Subcutaneous adipose tissue (tissue), 4 donors: ENCODE results near the gene RTTN. TPM values are rescaled to one million over a fixed set of nuclear protein-coding genes. Genes with fewer than 3 reads are reported as not detected.

Experiments
- total RNA-seq, 4 donors: library from RNA; depleted of rRNA; stranded (reverse); fragments of >200 nt; gene quantifications; one replicate each; pipeline ENCODE4 v1.1.0, GENCODE V29; 2016
- TF ChIP-seq, protein P1 (sequence below): fragments of 450-650 bp; IDR thresholded peaks from one replicate; pipeline ENCODE4 v1.5.1; 2016; ENCODE audit warnings: low read depth, mild to moderate bottlenecking, control low read depth, antibody characterized with exemption, moderate library complexity

The RTTN gene
- total RNA-seq, 4 donors from 2014 or later: 13.1 to 24.1 (median 19.9) TPM

DNA sequence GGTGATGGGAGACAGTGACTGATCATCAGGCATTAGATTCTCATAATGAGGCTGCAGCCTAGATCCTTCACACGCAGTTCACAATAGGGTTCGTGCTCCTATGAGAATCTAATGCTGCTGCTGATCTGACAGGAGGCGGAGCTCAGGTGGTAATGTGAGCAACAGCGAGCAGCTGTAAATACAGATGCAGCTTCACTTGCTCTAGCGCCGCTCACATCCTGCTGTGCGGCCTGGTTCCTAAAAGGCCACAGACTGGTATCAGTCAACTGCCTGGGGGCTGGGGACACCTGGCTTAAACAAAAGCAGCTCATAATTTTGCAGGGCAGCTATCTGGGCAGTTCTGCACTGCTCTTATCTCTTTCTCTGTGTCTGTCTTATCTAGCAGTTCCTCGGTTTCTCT, 237.4 kb downstream of the RTTN start:
- TF ChIP-seq, protein P1, sequence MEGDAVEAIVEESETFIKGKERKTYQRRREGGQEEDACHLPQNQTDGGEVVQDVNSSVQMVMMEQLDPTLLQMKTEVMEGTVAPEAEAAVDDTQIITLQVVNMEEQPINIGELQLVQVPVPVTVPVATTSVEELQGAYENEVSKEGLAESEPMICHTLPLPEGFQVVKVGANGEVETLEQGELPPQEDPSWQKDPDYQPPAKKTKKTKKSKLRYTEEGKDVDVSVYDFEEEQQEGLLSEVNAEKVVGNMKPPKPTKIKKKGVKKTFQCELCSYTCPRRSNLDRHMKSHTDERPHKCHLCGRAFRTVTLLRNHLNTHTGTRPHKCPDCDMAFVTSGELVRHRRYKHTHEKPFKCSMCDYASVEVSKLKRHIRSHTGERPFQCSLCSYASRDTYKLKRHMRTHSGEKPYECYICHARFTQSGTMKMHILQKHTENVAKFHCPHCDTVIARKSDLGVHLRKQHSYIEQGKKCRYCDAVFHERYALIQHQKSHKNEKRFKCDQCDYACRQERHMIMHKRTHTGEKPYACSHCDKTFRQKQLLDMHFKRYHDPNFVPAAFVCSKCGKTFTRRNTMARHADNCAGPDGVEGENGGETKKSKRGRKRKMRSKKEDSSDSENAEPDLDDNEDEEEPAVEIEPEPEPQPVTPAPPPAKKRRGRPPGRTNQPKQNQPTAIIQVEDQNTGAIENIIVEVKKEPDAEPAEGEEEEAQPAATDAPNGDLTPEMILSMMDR: no peak

DNA sequence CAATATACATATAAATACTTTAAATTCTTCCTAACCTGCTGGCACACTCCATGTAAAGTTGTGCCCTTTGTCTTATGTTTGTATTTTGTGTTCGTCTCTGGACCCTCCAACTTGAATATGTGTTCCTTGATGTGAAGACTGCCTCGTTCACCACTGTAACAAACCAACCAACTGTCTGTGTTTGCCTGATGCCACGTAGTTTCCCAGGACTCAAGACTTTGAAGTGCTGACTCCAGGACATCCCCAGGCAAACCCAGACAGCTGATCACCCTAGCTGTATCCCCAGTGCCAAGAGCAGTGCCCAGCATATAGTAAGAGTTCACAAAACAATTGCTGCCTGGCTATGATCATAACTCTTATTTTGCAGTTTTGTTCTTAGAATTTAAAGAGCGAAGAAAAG, 242.3 kb downstream of the RTTN start:
- TF ChIP-seq, protein P1: no peak

DNA sequence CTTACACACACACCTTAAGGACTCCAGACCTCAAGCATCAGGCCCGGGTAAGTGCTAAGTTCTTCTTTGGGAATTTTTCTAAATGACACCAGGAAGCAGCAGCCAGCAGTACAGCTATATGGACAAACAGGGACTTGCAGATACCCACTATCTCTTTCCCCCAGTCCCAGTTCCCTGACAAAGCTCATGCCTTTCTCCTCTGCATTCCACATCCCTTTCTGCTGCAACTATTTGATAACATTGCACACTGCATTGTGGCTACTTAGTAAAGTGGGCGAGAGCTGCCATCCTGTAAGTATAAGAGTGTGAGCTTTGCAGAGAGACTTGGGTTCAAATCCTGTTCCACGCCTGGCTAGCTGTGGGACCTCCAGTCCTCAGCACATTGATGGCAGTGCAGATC, 243.8 kb downstream of the RTTN start:
- TF ChIP-seq, protein P1: no peak

DNA sequence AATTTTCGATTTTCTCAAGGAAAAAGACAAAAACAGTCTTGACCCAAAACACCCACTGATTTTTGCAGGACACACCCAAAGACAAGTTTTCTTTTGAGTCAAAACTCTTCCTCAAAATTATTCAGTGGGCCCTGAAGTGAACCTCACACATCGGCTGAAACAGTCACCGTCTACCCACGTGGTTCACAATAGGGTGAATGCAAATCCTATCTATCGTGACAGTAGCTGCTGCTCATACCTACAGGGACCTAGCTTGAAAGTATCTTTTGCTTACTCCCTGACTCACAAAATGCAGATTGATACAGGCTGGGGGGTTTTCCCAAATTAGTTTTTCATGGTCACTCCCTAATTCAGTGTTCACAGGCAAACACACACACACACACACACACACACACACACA, 247.1 kb downstream of the RTTN start:
- TF ChIP-seq, protein P1: no peak

DNA sequence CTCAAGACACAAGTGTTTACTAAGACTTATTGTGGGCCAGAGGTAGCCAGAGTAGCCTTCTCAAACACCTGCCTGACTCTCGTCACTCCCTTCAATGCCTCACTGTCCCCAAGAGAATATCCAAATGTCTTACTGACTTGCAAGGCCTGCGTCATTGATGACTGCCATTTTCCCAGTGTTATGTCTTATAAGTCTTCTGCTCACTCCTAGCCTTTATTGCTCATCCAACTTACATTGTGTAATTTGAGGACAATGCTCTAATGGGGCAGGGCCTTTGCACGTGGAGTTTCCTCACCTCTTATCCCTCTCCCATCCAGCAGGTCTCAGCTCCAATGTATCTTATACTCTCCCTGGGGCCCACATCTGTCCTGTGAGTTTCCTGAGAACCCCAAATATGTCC, 247.7 kb downstream of the RTTN start:
- TF ChIP-seq, protein P1: no peak

DNA sequence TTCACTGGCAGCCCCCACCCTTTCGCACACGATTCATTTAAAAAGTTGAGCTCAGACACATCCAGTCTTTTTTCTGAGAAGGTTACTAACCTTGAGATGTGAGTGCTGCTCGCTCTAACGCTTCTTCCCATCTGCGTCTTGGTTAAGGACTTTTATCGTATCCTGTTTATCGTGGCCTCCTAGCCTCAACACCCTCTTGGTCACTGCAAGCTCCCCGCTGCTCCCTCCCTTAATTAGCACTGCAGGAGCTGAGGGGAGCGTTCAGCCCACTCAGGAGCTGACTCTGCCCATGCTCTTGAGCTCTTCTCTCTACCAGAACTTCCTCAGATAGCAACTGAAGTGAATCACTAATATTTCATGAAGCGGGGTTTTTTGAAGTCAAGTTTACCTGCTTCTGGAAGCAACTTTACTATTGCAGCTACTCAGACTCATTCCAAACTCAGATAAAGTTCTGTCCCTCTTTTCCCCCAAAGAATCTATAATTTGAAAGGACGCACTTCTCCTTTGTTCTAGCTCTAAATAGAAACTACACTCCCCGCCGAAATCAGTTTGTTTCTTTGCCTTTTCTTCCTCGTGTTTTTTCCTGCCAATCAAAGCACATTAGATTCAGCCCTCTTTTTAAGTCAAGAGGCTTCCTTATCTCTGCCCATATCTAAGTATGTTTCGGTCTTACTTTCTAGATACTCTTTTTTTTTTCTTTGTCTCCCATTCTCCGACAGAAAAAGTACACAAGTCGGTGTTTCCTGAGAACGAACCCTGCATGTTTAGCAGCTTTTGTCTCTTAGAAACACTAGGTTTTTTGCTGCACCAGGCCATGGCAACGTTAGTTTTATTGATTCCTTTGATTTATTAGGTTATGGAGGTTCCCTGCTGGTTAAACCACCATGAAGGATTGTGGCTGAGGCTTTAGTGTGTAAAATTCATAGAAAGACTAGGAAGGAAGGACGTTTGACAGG, 248.5 kb downstream of the RTTN start:
- TF ChIP-seq, protein P1: no peak

DNA sequence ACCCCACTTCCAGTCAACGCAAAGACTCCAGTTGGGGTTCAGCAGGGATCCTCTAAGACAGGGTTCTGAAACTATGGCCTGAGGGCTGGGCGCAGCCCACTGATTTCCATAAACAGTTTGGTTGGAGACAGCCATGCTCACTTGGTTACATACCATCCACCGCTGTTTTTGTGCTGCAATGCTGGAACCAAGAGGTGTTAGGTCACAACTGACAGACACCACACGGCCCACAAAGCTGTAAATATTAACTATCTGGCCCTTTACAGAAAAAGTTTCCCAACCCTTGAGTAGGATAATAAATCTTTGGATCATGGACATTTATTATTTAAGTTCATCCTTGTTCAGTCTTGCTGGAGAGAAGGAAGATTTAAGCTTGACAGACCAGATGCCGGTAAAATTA, 249.4 kb downstream of the RTTN start:
- TF ChIP-seq, protein P1: no peak
